CD14-positive monocyte (primary cell): Measurements from ENCODE around the gene EPB41L2. TPM values are rescaled to one million over a fixed set of nuclear protein-coding genes. Genes with fewer than 3 reads are reported as not detected.

Experiments
- DNase-seq, 3 donors: peaks; one replicate each; pipeline ENCODE4 v3.0.0-alpha.2; 2011 to 2022
- H2AFZ ChIP-seq: 2 replicates; pipeline ENCODE4 v1.6.0; 2012; ENCODE audit warnings: mild to moderate bottlenecking, low read depth, low read length, inconsistent platforms; ENCODE audit not compliant: insufficient read depth, poor library complexity, severe bottlenecking
- H3K27ac ChIP-seq, 2 donors: 1 replicate in 1 of 2; 2 replicates in 1 of 2; pipeline ENCODE4 v1.5.1; 2012 to 2013; ENCODE audit warnings: low read length in 2 of 2, control low read depth in 1 of 2, inconsistent platforms in 1 of 2, low read depth in 1 of 2, mild to moderate bottlenecking in 1 of 2
- H3K27me3 ChIP-seq, 2 donors: one replicate each; pipeline versions ENCODE4 v1.6.0 to v1.6.1; 2011 to 2013; ENCODE audit warnings: low read length in 2 of 2; ENCODE audit not compliant: control insufficient read depth in 2 of 2, insufficient read depth in 2 of 2
- H3K36me3 ChIP-seq, 2 donors: replicated peaks in 1 of 2; 1 replicate in 1 of 2; 2 replicates in 1 of 2; pipeline versions ENCODE4 v1.5.1 to v1.6.1; 2012 to 2013; ENCODE audit warnings: low read length in 2 of 2, control low read depth in 1 of 2, inconsistent platforms in 1 of 2, mild to moderate bottlenecking in 1 of 2; ENCODE audit not compliant: insufficient read depth in 2 of 2, control insufficient read depth in 1 of 2
- H3K4me1 ChIP-seq, 2 donors: 1 replicate in 1 of 2; 2 replicates in 1 of 2; pipeline versions ENCODE4 v1.5.1 to v1.6.1; 2012 to 2013; ENCODE audit warnings: low read length in 2 of 2, control low read depth in 1 of 2, inconsistent platforms in 1 of 2, mild to moderate bottlenecking in 1 of 2, moderate library complexity in 1 of 2; ENCODE audit not compliant: insufficient read depth in 2 of 2, control insufficient read depth in 1 of 2
- H3K4me2 ChIP-seq: replicated peaks from 2 replicates; pipeline ENCODE3; 2012; ENCODE audit warnings: low read length, moderate library complexity, mild to moderate bottlenecking; ENCODE audit not compliant: poor library complexity, severe bottlenecking; ENCODE audit errors: extremely low read depth
- H3K4me3 ChIP-seq, 3 experiments: fragments of 200-600 bp in 1 of 3; sonication (generic) in 1 of 3; replicated peaks in 1 of 3; 1 replicate in 2 of 3; 2 replicates in 1 of 3; pipeline ENCODE4 v1.5.1; 2011 to 2013; ENCODE audit warnings: low read length in 3 of 3, mild to moderate bottlenecking in 3 of 3, control low read depth in 2 of 3, low read depth in 2 of 3, inconsistent platforms in 1 of 3, moderate library complexity in 1 of 3
- H3K79me2 ChIP-seq: 2 replicates; pipeline ENCODE4 v1.6.0; 2012; ENCODE audit warnings: mild to moderate bottlenecking, control low read depth, inconsistent platforms, low read length, moderate library complexity; ENCODE audit not compliant: insufficient read depth
- H3K9ac ChIP-seq: 2 replicates; pipeline ENCODE4 v1.6.0; 2017; ENCODE audit warnings: low read length, mild to moderate bottlenecking; ENCODE audit not compliant: insufficient read depth, poor library complexity, severe bottlenecking
- H3K9me3 ChIP-seq, 2 donors: replicated peaks in 1 of 2; 1 replicate in 1 of 2; 2 replicates in 1 of 2; pipeline versions ENCODE4 v1.5.1 to v1.6.1; 2012 to 2013; ENCODE audit warnings: low read length in 2 of 2, control low read depth in 1 of 2; ENCODE audit not compliant: control insufficient read depth in 1 of 2, insufficient read depth in 1 of 2
- H4K20me1 ChIP-seq: 2 replicates; pipeline ENCODE4 v1.6.0; 2012; ENCODE audit warnings: mild to moderate bottlenecking, low read length, control low read depth, moderate library complexity; ENCODE audit not compliant: insufficient read depth
- H3K27ac Mint-ChIP-seq, 7 donors: one replicate each; pipeline ENCODE4 v1.8.0; 2020; ENCODE audit warnings: mild to moderate bottlenecking in 7 of 7, mixed read lengths in 7 of 7, moderate library complexity in 6 of 7, inconsistent platforms in 2 of 7
- H3K27me3 Mint-ChIP-seq, 3 donors: one replicate each; pipeline ENCODE4 v1.8.0; 2021 to 2022; ENCODE audit warnings: low read depth in 3 of 3, mild to moderate bottlenecking in 3 of 3, mixed read lengths in 3 of 3, moderate library complexity in 3 of 3, inconsistent platforms in 1 of 3
- H3K36me3 Mint-ChIP-seq, 2 donors: one replicate each; pipeline ENCODE4 v1.8.0; 2020; ENCODE audit warnings: mixed read lengths in 2 of 2, inconsistent platforms in 1 of 2, mild to moderate bottlenecking in 1 of 2
- H3K4me1 Mint-ChIP-seq: one replicate; pipeline ENCODE4 v1.8.0; 2020; ENCODE audit warnings: mild to moderate bottlenecking, mixed read lengths
- H3K4me3 Mint-ChIP-seq, 2 donors: one replicate each; pipeline ENCODE4 v1.8.0; 2020; ENCODE audit warnings: mild to moderate bottlenecking in 2 of 2, mixed read lengths in 2 of 2, moderate library complexity in 1 of 2
- H3K9me3 Mint-ChIP-seq, 7 donors: one replicate each; pipeline ENCODE4 v1.8.0; 2020 to 2022; ENCODE audit warnings: mixed read lengths in 7 of 7, mild to moderate bottlenecking in 6 of 7, moderate library complexity in 6 of 7, inconsistent platforms in 2 of 7
- WGBS: methylation state at CpG from one replicate; pipeline ENCODE4 v1.1.5; 2013; ENCODE audit warnings: missing lambda C conversion rate; ENCODE audit not compliant: insufficient coverage; 5-methylcytosine and 5-hydroxymethylcytosine counted together
- intact Hi-C, 2 donors: fragments of 100-400 bp; cut with micrococcal nuclease; formaldehyde crosslinking; loops; one replicate each; pipeline versions ENCODE4 v1.15.0 to v1.15.1; 2023
- polyA plus RNA-seq, 3 donors: library from polyadenylated mRNA; depleted of rRNA in 1 of 3; unstranded in 2 of 3; stranded (reverse) in 1 of 3; fragments of 300-500 nt in 2 of 3; fragments of >200 nt in 1 of 3; fragmentation: Illumina TruSeq in 2 of 3; gene quantifications; 1 replicate in 2 of 3; 2 replicates in 1 of 3; pipeline ENCODE4 v1.2.3, GENCODE V29; 2012 to 2021
- TF ChIP-seq, protein P1 (sequence below): fragments of 200-600 bp; IDR thresholded peaks from one replicate; pipeline ENCODE4 v1.8.0; 2022; ENCODE audit warnings: antibody characterized with exemption, mild to moderate bottlenecking

The EPB41L2 gene
- polyA plus RNA-seq, 3 donors, result 3.4 to 7.2 (median 4.6) TPM

DNA sequence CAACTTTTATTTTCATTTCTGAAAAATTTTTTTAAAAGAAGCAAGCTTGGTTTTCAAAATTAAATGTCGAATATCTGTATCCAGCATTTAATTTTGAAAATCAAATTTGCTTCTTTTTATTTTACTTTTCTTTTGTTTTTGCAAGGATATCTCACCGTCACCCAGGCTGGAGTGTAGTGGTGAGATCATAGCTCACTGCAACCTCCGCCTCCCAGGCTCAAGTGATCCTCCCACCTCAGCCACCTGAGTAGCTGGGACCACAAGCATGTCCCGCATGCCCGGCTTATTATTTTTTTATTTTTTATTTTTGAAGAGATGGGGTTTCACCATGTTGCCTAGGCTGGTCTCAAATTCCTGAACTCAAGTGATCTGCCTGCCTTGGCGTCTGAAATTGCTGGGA is 17.0 kb upstream of the EPB41L2 start:
- H3K79me2 ChIP-seq, result no peaks in the 10 kb centered on the region
- intact Hi-C loops, result no loop called here
- no peaks in the 10 kb centered on the region for H3K4me1 Mint-ChIP-seq
- H3K27ac Mint-ChIP-seq, result no peak overlapping the region
- H3K4me2 ChIP-seq, result no peak overlapping the region
- no peak overlapping the region for H3K27ac ChIP-seq
- no peak overlapping the region for H3K9ac ChIP-seq
- H3K27me3 ChIP-seq, result no peaks in the 10 kb centered on the region
- 100% methylated on average over 1 of the region's 6 CpGs for WGBS
- TF ChIP-seq, protein P1, sequence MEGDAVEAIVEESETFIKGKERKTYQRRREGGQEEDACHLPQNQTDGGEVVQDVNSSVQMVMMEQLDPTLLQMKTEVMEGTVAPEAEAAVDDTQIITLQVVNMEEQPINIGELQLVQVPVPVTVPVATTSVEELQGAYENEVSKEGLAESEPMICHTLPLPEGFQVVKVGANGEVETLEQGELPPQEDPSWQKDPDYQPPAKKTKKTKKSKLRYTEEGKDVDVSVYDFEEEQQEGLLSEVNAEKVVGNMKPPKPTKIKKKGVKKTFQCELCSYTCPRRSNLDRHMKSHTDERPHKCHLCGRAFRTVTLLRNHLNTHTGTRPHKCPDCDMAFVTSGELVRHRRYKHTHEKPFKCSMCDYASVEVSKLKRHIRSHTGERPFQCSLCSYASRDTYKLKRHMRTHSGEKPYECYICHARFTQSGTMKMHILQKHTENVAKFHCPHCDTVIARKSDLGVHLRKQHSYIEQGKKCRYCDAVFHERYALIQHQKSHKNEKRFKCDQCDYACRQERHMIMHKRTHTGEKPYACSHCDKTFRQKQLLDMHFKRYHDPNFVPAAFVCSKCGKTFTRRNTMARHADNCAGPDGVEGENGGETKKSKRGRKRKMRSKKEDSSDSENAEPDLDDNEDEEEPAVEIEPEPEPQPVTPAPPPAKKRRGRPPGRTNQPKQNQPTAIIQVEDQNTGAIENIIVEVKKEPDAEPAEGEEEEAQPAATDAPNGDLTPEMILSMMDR, result no peak
- no peaks in the 10 kb centered on the region for H3K9me3 ChIP-seq
- no peak overlapping the region for H3K4me3 Mint-ChIP-seq
- peaks cover 0 to 4% (median 0%) of the 10 kb centered on the region in 7 donors for H3K9me3 Mint-ChIP-seq
- no peaks in the 10 kb centered on the region for H3K4me1 ChIP-seq
- no peaks in the 10 kb centered on the region for H3K36me3 Mint-ChIP-seq
- peaks cover 1 to 2% (median 2%) of the 10 kb centered on the region in 3 donors for H3K27me3 Mint-ChIP-seq
- no peak overlapping the region for H2AFZ ChIP-seq
- no peaks in the 10 kb centered on the region for H3K36me3 ChIP-seq
- H3K4me3 ChIP-seq, result no peak overlapping the region
- no peaks in the 10 kb centered on the region for H4K20me1 ChIP-seq
- no peak for DNase-seq

DNA sequence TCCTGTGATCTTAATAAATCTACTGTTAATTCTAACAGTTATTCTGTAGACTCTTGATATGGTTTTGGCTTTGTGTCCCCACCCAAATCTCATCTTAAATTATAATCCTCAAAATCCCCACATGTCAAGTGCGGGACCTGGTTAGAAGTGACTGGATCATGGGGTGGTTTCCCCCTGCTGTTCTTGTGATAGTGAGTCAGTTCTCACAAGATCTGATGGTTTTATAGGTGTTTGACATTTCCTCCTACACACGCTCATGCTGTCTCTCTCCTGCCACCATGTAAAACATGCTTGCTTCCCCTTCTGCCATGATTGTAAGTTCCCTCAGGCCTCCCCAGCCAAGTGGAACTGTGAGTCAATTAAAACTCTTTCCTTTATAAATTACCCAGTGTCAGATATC is 10.5 kb upstream of the EPB41L2 start:
- intact Hi-C loops, result no loop called here
- Mint-ChIP-seq H3K27me3 (peaks cover 0 to 2% (median 1%) of the 10 kb centered on the region in 3 donors), H3K4me1 (no peaks in the 10 kb centered on the region), H3K4me3 (no peak overlapping the region), H3K36me3 (no peaks in the 10 kb centered on the region), H3K27ac (no peak overlapping the region), H3K9me3 (peaks cover 0 to 9% (median 4%) of the 10 kb centered on the region in 7 donors)
- no peak overlapping the region for H3K27ac ChIP-seq
- H4K20me1 ChIP-seq, result no peaks in the 10 kb centered on the region
- H3K4me3 ChIP-seq, result no peak overlapping the region
- H2AFZ ChIP-seq, result no peak overlapping the region
- H3K9me3 ChIP-seq, result no peaks in the 10 kb centered on the region
- peak in 1 of 3 donors; percentile 5 for DNase-seq
- TF ChIP-seq, protein P1, result no peak
- H3K79me2 ChIP-seq, result no peaks in the 10 kb centered on the region
- no peak overlapping the region for H3K9ac ChIP-seq
- no peaks in the 10 kb centered on the region for H3K4me1 ChIP-seq
- no peaks in the 10 kb centered on the region for H3K27me3 ChIP-seq
- no CpG with 5 or more reads among the region's 2 CpGs for WGBS
- H3K4me2 ChIP-seq, result no peak overlapping the region
- no peaks in the 10 kb centered on the region for H3K36me3 ChIP-seq
